ENCODE measurements around the gene RSBN1.

DNA sequence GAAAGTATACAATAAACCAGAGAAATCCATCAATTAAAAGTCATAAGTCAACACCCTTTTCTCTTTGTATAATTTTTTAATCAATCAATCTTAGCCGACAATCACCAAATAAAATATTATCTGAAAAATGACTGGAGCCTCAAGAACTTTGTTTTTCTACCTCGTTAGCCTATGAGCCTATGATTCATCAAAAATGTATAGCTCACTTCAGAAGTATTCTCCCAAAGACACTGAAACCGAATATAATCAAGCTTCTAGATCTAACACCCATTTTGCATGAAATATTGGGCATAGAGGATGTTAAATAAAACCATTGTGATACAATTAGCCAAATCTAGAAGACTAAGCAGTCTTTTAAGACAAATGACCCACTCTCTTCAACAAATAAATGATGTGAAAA lies 17.8 kb upstream of the RSBN1 start:
- TF ChIP-seq POLR2A (IDR thresholded peaks at IDR 0.05; ENCODE audit: low read length) (no peak), GATA1 (IDR thresholded peaks at IDR 0.05; ENCODE audit: low read depth, low read length) (no peak)
